GM18870 (cell line): Measurements from ENCODE around the gene ZNF699.
"Not testable (repeated sequence)": the region's sequence is repeated elsewhere in the genome, so short reads cannot be mapped to it uniquely, and the experiment has no call there.

Source experiments
- ATAC-seq: cut with Tn5 transposase; IDR thresholded peaks from one replicate; pipeline ENCODE4 v1.9.1; 2021; ENCODE audit warnings: moderate library complexity; ENCODE audit not compliant: unreplicated experiment

The ZNF699 gene

DNA sequence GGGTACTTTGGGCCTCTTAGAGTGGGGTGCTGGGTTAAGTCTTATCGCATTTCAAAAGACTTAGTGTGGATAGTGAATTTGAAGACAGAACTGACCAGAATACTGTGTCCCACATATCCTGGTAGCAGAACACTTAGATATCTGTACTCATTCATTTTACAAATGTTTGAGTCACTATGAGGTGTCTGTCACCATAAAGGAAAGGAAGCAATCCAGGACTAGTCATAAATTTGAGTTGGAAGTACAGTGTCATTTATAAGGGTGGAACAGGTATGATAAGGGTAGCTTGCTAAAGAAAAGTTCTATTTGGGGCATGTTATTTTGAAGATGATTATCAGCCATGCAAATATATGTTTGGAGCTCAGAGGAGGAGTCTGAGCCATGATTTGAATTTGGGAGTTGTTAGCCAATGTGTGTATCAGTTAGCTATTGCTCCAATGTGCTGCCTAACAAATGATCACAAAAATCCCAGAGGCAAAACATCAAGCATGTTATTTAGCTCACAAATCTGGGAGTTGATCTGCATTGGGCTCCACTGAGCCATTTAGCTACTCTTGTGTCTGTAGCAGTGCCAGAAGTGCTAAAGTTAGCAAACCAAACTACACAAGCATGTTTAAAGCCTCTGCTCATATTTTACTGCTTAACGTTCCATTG, 20.3 kb downstream of the ZNF699 start:
- no peak for ATAC-seq

DNA sequence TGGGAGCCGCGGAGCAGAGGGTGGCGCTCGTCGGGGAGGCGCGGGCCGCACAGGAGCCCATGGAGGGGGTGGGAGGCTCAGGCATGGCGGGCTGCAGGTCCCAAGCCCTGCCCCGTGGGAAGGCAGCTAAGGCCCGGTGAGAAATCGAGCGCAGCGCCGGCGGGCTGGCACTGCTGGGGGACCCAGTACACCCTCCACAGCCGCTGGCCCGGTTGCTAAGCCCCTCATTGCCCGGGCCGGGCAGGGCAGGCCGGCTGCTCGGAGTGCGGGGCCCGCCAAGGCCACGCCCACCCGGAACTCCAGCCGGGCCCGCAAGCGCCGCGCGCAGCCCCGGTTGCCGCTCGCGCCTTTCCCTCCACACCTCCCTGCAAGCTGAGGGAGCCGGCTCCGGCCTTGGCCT, 26.2 kb downstream of the ZNF699 start:
- ATAC-seq = not testable (repeated sequence)

- ATAC-seq = no peak
Observed at GRCh38 chr19:9251236-9251635, 58.4 kb downstream of the ZNF699 start.

GRCh38 chr19:9250630-9251029, 59.0 kb downstream of the ZNF699 start, which contains the start of gene OR7E24:
Gene OR7E24 (plus strand): TSS chr19:9250930. CDS start chr19:9251044, 114 bp downstream.
- no peak for ATAC-seq
